Measurements from ENCODE around the gene SNORC.

Gene SNORC

DNA sequence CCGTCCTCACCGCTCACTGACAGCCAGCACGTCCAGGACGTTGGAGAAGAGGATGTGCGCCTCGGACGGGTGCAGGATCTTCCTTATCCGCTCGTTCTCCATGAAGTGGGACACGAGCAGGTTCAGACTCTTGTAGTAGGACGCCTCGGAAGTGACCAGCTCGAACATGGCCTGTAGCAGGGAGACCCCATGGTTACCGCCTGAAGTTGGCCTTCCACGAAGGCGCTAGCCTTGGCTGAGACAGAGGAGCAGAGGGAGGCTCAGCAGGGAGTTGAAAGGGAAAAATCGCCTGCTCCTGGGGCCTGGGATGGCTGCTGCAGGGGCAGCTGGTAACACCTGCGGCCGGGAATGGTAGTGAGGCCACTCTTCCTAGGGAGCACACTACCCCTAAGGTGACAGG is 24.7 kb downstream of the SNORC start:
- TF ChIP-seq, protein P1, sequence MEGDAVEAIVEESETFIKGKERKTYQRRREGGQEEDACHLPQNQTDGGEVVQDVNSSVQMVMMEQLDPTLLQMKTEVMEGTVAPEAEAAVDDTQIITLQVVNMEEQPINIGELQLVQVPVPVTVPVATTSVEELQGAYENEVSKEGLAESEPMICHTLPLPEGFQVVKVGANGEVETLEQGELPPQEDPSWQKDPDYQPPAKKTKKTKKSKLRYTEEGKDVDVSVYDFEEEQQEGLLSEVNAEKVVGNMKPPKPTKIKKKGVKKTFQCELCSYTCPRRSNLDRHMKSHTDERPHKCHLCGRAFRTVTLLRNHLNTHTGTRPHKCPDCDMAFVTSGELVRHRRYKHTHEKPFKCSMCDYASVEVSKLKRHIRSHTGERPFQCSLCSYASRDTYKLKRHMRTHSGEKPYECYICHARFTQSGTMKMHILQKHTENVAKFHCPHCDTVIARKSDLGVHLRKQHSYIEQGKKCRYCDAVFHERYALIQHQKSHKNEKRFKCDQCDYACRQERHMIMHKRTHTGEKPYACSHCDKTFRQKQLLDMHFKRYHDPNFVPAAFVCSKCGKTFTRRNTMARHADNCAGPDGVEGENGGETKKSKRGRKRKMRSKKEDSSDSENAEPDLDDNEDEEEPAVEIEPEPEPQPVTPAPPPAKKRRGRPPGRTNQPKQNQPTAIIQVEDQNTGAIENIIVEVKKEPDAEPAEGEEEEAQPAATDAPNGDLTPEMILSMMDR (conservative IDR thresholded peaks at IDR 0.05; ENCODE audit: low read depth, low read length) = no peak
- no peak for DNase-seq (ENCODE audit: low read depth)
- H3K4me3 ChIP-seq (ENCODE audit: low read depth, low read length) = no peak overlapping the region

DNA sequence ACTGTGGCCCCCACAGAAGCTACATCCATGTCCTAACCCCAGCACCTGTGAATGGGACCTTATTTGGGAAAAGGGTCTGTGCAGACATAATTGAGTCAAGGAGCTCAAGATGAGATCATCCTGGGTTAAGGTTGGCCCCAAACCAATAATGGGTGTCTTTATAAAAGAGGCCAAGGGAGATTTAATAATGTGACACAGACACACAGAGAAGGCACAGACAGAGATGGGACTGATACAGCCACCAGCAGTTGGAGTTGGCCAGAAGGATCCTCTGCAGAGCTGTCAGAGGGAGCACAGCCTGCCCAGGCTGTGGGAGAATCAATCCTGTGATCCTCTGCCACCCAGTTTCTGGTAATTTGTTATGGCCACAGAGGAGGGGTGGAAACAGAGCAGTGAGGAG is 26.0 kb downstream of the SNORC start:
- no peak for DNase-seq (ENCODE audit: low read depth)
- no peak overlapping the region for H3K4me3 ChIP-seq (ENCODE audit: low read depth, low read length)

DNA sequence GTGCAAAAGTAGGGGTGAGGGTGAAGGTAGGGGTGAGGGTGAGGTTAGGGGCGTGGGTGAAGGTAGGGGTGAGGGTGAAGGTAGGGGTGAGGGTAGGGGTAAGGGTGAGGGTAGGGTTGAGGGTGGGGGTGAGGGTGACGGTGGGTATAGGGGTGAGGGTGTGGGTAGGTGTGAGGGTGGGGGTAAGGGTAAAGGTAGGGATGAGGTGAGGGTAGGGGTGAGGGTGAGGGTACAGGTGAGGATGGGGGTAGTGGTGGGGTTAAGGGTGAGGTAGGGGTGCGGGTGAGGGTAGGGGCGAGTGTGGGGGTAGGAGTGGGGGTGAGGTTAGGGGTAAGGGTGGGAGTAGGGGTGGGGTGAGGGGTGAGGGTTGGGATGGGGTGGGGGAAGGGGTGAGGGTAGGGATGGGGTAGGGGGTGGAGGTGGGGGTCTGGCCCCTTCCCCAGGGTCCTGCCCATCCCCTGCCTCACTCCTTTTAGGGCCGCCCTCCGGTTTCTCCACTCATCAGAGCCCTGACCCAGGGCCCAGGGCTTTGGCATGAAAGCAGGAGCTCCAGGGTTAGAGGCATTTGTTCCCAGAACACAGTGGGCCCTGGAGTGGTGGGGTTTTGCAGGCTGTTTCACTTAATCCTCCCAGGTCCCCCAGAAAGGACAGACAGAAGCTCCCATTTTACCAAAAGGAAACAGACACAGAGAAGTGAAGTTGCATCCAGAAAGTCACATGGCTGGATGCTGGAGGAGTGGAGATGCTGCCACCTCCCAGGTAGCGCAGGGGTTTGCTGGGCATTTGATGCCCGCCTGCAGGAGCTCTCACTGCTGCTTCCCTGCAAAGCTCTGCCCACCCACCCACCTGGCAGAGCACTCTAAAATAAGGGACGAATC is 26.9 kb downstream of the SNORC start:
- no peak overlapping the region for H3K4me3 ChIP-seq (ENCODE audit: low read depth, low read length)
- no peak for DNase-seq (ENCODE audit: low read depth)
- TF ChIP-seq, protein P1 (conservative IDR thresholded peaks at IDR 0.05; ENCODE audit: low read depth, low read length) = no peak

More for the DNA sequence above, 26.0 kb downstream of the SNORC start:
- TF ChIP-seq, protein P1 (conservative IDR thresholded peaks at IDR 0.05; ENCODE audit: low read depth, low read length) = no peak

DNA sequence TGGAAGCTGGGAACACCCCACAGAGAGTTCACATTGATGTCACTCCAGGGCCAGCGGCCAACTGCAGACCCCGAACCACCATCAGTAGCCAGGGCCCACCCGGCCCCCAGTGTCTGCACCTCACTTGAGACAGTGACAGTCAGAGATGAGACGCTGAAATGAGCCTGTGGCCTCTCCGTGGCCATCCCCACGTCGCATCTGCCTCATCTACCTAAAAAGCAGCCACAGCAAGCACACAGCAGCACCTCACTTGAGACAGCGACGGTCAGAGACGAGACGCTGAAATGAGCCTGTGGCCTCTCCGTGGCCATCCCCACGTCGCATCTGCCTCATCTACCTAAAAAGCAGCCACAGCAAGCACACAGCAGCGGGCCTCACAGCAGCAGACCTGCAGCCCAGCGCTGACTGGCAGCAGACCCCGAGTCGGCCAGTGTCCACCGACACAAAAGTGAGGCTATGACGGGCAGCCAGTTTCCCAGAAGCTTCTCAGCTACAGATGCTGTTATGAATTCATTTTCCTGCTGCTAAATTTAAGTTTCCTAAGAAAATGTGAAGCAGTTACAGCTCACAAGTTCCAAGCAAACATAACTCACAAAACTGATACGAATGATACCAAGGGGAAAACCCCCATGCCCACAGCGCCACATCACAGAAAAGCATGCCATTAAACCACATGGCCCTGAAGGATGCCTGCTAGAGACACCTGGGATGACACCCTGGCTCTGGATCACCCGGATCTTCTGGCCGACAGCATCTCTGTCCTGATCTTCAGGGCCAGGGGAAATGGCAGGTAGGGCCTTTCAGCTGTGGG is 27.7 kb downstream of the SNORC start:
- TF ChIP-seq, protein P1 (conservative IDR thresholded peaks at IDR 0.05; ENCODE audit: low read depth, low read length) = no peak
- no peak overlapping the region for H3K4me3 ChIP-seq (ENCODE audit: low read depth, low read length)
- no peak for DNase-seq (ENCODE audit: low read depth)

DNA sequence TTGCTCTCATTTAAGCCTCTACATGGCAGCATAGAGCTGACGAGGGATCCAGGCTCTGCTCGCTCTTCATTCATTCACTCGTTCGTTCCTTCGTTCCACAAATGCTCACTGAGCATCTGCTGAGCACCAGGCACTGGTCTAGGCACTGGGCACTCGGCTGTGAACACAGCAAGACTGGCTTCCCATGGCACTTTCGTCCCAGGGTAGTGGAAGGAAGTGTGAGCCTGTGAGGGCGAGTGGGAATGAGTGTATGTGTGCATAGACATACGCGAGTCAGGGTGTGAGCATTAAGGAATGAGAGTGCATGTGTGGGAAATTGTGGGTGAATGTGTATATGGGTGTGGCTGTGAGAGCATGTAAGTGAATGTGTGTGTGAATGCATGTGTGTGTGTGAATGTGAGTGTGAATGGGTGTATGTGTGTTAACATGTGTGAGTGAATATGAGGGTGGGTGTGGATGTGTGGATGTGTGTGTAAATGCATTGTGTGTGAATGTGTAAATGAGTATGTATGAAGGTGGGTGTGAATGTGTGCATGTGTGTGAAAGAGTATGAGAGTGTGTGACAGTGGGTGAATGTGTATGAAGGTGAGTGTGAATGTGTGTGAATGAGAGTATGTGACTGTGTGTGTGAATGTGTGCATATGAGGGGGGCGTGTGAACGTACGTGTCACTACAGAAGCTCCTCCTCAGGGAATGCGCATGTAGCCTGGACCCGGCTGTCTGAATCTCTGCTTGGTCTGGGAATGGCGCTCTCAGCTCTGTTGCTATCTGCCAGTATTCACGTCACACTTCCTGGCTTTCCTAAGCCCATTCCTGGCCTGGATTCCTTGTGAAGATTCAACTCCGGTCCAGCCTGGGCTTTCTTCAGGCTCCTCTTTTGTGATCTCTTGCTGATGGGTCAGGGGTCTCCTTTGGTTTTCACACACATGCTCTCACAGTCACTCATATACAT is 28.8 kb downstream of the SNORC start:
- no peak overlapping the region for H3K4me3 ChIP-seq (ENCODE audit: low read depth, low read length)
- DNase-seq (ENCODE audit: low read depth) = peak; percentile 36
- TF ChIP-seq, protein P1 (conservative IDR thresholded peaks at IDR 0.05; ENCODE audit: low read depth, low read length) = no peak

Measured in choroid plexus epithelial cell (primary cell).